DMS53 treated with DMSO at 0.1 percent for 48 hours (cell line): Measurements from ENCODE around the gene CPSF4.
A peak's percentile ranks its signal among the peaks of the same experiment; 100 is the strongest.
"Not testable (repeated sequence)": the region's sequence is repeated elsewhere in the genome, so short reads cannot be mapped to it uniquely, and the experiment has no call there.

Experiments used
- DNase-seq: peaks from one replicate; lab custom pipeline; 2025; ENCODE audit not compliant: unreplicated experiment; lab: John Stamatoyannopoulos, UW

CPSF4 gene

GRCh38 chr7:99407872-99408378 lies 30.8 kb upstream of the CPSF4 start:
- no peak for DNase-seq

DNA sequence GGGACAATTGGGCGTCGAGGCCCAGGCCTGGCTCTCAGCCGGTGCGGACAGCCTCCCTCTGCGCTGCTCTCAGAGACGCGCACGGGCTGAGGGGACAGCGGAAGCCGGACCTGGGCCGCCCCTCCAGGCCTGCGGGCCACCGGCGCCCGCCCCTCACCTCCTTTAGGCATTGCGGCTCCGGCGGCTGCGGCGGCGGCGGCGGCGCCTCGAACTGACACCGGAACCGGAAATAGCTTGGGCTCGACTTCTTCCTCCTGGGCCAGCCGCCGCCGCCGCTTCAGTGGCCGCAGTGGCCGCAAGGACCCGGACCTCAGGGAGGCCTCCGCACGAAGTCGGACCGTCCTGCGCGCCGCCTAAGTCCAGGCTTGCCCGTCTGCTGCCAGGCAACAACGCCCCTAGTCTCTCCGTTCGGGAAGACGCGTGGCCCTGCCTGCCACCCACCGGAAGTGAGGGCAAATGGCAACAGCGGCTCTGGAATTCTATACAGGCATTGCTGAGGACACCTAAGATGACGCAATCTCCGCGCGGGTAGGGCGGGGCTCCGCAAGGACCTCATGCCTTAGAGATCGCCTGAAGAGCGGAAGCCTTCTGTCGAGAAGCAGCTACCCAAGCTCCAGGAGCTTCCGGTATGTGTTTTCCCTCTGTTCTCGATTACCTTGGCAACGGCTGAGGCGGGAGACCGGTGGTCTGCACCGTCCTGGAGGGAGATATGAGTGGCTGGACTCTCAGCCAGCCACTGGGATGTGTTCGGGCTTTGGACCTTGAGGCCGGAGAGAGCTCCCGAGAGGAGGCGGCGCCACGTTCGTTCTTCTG lies 30.2 kb upstream of the CPSF4 start, which contains the start of the genes BUD31 and PDAP1:
Gene BUD31 (plus strand): TSS at position 591 of the 813 bp plus-strand sequence. CDS start 2,124 bp downstream, outside the sequence.
Gene PDAP1 (minus strand): TSS at position 219 of the 813 bp plus-strand sequence. CDS start 49 bp downstream, at position 170.
- DNase-seq: peak; percentile 95

DNA sequence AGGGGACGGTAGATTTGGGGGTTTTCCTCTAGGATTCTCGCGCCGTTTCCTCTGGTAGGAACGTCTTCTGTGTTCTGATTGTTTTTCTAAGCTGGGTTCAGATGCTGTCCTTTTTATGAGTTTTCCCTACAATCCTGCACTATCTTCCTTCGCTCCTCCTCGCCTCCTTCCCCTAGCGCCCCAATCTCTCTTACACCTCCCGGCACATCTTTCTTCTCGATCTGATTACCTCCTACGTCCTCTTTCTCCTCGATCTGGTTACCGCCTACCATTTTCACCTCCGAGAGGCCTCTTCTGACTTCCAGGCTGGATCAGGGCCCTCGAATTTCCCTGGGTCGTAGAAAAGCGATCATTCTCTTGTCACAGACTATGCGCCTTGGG lies 29.6 kb upstream of the CPSF4 start:
- peak; percentile 16 for DNase-seq

GRCh38 chr7:99409806-99410205 lies 28.9 kb upstream of the CPSF4 start:
- DNase-seq: no peak

DNA sequence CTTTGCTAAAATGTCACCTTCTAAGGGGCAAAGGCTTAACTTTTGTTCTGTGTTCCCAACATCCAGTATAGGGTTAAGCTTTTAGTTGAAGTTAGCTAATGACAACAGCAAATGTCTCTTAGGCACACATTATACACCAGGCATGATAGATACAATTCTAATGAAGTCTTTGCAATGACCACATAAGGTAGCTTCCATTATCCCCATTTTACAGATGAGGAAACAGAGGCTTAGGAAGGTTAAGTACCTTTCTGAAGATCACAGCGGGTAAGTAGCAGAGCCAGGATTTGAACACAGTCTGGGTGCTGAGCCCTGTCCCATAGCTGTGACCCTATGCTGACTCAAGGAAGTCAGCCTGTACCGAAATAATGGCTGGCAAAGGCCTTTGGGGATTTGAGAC lies 28.1 kb upstream of the CPSF4 start:
- DNase-seq: no peak

DNA sequence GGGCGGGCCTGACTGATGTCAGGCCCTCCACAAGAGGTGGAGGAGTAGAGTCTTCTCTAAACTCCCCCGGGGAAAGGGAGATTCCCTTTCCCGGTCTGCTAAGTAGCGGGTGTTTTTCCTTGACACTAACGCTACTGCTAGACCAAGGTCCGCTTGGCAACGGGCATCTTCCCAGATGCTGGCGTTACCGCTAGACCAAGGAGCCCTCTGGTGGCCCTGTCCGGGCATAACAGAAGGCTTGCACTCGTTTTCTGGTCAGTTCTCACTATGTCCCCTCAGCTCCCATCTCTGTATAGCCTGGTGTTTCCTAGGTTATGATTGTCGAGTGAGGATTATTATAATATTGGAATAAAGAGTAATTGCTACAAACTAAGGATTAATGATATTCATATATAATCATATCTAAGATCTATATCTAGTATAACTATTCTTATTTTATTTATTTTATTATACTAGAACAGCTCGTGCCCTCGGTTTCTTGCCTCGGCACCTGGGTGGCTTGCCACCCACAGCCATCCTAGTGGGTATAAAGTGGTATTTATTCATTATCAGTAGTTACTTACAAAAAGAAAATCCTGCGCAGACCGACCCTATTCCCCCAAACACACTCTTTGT lies 23.1 kb upstream of the CPSF4 start:
- peak; percentile 44 for DNase-seq

- no peak for DNase-seq
Observed at GRCh38 chr7:99418260-99418659, 20.5 kb upstream of the CPSF4 start.

DNA sequence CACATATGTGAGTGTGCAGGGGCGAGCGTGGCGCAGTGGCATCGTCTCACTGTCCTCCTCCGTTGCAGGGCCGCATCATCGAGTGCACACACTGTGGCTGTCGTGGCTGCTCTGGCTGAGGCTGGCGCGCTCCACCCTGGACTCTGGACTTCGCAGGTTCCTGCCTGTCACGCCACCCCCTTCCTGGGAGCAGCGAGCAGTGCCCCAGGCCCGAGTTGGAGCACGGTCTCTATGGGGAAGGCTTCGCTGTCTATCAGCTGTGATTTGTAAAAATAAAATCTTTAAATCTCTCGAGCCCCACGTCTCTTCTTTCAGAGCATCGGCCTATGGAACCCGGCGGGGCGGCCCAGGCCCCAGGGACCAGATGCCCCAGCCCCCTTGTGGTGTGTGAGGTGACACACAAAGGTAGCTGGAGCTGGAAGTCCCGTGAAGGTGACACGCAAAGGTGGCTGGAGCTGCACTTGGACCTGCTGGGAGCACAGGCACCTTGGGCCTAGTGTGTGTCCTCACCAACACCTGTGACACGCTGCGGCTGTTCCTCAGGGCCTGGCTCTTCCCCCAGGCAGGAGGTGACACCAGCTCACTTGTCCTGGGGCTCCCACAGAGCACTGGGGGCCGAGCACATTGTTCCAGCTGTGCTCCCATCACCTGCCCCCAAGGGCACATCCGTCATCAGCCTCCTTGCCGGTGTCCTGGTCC lies 19.3 kb upstream of the CPSF4 start:
- no peak for DNase-seq

- DNase-seq: no peak
Observed at GRCh38 chr7:99420213-99420612, 18.5 kb upstream of the CPSF4 start.

DNA sequence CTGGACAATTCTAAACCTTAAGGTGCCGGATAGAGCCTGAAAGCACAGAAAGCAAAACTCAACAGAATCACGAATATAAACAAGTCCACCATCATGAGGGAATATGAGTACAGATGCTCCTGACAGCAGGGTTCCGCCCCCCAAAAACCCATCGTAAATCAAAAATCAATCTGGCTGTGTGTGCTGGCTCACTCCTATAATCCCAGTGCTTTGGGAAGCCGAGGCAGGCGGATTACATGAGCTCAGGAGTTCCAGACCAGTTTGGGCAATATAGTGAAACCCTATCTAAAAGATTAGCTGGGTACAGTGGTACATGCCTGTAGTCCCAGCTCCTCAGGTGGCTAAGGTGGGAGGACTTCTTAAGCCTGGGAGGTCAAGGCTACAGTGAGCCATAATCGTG lies 17.8 kb upstream of the CPSF4 start:
- DNase-seq: no peak

DNA sequence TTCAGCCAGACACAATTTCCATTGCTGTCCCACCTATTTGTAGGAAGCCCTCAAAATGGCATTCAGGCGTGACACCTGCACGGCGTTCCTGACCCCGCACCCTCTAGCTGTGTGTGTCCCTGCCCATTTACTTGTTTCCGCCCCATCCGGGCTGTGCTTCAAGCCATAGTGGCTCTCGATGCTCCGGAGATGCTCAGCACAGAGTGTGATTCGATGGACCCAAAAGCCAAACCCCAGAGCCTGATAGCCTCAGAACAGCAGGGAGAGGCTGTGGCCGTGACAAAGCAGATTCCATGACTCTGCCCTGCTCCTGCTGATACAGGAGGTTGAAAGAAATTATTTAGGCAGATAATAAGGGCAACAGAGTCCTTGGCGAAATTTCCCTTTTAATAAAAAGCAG lies 16.6 kb upstream of the CPSF4 start:
- peak; percentile 63 for DNase-seq

GRCh38 chr7:99422625-99423024 lies 16.1 kb upstream of the CPSF4 start:
- DNase-seq: no peak

DNA sequence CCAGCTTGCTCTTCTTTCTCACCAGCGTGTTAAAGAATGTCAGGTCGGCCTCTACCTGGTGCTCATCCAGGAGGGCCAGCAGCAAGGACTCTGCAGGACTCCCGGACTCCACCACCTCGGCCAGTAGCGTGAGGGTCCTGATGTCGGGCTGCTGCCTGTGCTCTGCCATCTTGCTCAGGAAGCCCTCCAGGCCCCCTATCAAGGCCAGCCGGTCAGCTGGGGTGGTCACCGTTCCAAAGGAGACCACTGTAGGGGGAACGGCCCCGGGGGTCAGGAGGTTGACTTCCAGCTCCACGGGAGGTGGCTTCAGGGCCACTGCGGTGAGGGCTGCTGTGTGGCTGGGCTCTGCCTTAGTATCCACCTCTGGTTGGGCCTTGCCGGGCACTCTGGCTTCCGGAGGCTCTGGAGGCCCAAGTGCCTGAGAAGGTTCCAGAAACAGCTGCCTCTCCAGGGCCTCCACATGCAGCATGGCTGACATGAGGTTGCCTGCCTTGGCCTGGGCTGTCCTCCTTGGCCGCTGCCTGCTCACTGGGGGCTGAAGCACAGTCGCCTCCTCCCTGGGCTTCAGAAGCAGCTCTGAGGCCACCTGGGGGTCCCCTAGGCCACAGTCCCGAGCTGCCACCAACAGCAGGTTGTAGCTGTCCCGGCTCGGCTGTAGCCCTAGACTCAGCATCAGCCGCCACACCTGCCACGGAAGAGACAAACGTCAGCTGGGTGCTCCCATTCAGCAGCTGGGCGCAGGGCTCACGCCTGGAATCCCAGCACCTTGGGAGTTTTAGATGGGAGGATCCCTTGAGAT lies 13.6 kb upstream of the CPSF4 start:
- no peak for DNase-seq

- no peak for DNase-seq
Observed at GRCh38 chr7:99428972-99429566, 9.7 kb upstream of the CPSF4 start.

DNA sequence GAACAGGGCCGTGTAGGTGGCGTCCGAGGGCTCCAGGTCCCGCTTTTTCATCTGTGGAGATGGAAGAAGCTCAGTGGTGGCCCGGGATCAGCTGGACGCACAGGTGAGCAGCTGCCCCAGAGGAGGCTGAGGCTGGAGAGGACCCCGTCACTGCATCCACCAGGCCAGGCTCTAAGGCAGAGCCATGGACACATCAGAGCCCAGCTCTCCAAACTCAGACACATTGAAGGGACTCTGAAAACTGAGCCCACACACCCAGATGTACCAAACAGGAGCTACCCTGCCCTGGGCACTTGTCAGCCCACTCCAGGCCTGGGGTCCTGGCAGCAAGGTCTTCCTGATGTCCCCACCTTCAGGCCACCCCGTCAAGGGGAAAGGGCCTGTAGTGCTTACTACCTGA lies 9.0 kb upstream of the CPSF4 start:
- DNase-seq: no peak

DNA sequence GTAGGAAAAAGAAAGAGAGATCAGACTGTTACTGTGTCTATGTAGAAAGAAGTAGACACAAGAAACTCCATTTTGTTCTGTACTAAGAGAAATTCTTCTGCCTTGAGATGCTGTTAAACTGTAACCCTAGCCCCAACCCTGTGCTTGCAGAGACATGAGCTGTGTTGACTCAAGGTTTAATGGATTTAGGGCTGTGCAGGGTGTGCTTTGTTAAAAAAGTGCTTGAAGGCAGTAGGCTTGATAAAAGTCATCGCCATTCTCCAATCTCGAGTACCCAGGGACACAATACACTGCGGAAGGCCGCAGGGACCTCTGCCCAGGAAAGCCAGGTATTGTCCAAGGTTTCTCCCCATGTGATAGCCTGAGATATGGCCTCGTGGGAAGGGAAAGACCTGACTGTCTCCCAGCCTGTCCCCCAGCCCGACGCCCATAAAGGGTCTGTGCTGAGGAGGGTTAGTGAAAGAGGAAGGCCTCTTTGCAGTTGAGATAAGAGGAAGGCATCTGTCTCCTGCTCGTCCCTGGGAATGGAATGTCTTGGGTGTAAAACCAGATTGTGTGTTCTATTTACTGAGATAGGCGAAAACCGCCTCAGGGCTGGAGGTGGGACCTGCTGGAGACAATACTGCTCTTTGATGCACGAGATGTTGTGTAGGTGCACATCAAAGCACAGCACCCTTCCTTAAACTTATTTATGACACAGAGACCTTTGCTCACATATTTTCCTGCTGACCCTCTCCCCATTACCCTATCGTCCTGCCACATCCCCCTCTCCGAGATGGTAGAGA lies 6.8 kb upstream of the CPSF4 start:
- DNase-seq: not testable (repeated sequence)

- no peak for DNase-seq
Observed at GRCh38 chr7:99433158-99433557, 5.6 kb upstream of the CPSF4 start.

DNA sequence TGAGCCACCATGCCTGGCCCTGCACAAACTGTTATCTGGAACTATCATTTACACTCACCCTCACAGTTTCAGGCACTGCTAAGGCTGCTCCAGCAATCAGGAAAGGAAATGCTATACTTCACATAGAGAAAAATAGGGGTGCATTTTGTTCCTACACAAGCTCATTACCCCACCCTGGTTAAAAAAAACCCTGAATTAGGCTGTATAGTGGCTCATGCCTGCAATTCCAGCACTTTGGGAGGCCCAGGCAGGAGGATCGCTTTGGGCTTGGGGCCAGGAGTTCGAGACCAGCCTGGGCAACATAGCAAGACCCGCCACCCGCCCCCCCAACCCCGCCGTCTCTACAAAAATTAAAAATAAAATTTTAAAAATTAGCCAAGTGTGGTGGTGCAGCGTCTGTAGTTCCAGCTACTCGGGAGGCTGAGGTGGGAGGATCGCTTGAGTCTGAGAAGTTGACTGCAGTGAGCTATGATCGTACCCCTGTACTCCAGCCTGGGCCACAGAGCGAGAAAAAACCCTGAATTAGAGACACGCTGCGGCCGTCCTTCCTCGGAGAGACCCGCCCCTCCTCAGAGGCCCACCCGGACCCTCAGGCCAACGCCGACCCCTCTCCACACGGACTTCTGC lies 684 bp upstream of the CPSF4 start:
- no peak for DNase-seq

DNA sequence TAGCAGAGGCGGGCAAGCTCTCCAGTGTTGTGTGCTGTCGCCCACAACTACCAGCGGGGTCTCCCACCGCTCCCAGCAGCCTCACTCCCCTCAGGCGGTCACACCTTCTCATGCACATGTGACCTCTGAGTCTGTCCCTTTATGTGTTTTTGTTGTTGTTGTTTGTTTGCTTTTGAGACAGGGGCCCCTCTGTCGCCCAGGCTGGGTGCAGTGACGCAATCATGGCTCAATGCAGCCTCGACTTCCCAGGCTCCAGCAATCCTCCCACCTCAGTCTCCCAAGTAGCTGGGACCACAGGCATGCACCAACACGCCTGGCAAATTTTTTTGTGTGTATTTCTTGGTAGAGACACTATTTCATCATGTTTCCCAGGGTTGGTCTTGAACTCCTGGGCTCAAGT lies 1.5 kb downstream of the CPSF4 start:
- DNase-seq: no peak
